ENCODE measurements around the gene FBXL17. TPM values are rescaled to one million over a fixed set of nuclear protein-coding genes. Genes with fewer than 3 reads are reported as not detected.

FBXL17 gene
- polyA plus RNA-seq, 2 of the 4 experiments (the other 2 are of a cell fraction): 8.7 to 9.1 TPM

- WGBS (ENCODE audit: missing lambda C conversion rate): 73% methylated on average over 10 of the region's 10 CpGs
- no peak overlapping the region for H3K4me3 ChIP-seq
- DNase-seq (ENCODE audit: low read depth in 1 of 2, low spot score in 1 of 2) (no peak), FAIRE-seq (no peak), ATAC-seq (no peak)
- H3K27ac ChIP-seq: no peak overlapping the region
- ChIA-PET POLR2A (no interaction called here), CTCF (no interaction called here)
- TF ChIP-seq CHD4 (IDR thresholded peaks at IDR 0.05; ENCODE audit: borderline replicate concordance) (no peak), SREBF2 (IDR thresholded peaks at IDR 0.05) (no peak), KDM5A (IDR thresholded peaks at IDR 0.05) (no peak), RARB (CRISPR knock-in tag; IDR thresholded peaks at IDR 0.05) (no peak), USF2 (IDR thresholded peaks at IDR 0.05) (no peak), E2F6 (IDR thresholded peaks at IDR 0.05; ENCODE audit: borderline replicate concordance, low read depth) (no peak)
- H3K4me2 ChIP-seq: no peak overlapping the region
- no peaks in the 10 kb centered on the region for H3K9me3 ChIP-seq
- no peaks in the 10 kb centered on the region for H3K4me1 ChIP-seq
Observed at GRCh38 chr5:107815109-107815508, 566.8 kb downstream of the FBXL17 start.

GRCh38 chr5:107814183-107814827, 567.6 kb downstream of the FBXL17 start:
- CTCF ChIA-PET: no interaction called here
- H3K4me1 ChIP-seq: no peaks in the 10 kb centered on the region
- no peak for ATAC-seq

GRCh38 chr5:107813559-107813958, 568.3 kb downstream of the FBXL17 start:
- POLR2A ChIA-PET: no interaction called here
- ATAC-seq (no peak), DNase-seq (ENCODE audit: low read depth in 1 of 2, low spot score in 1 of 2) (no peak), FAIRE-seq (no peak)
- no peak overlapping the region for H3K27ac ChIP-seq
- CTCF ChIA-PET: no interaction called here
- H3K4me1 ChIP-seq: no peaks in the 10 kb centered on the region
- H3K4me2 ChIP-seq: no peak overlapping the region
- WGBS (ENCODE audit: missing lambda C conversion rate): 59% methylated on average over 4 of the region's 4 CpGs
- H3K9me3 ChIP-seq: no peaks in the 10 kb centered on the region
- TF ChIP-seq ZNF302 (CRISPR knock-in tag; IDR thresholded peaks at IDR 0.05) (no peak), EP300 (IDR thresholded peaks at IDR 0.05) (no peak), TP53 (CRISPR knock-in tag; IDR thresholded peaks at IDR 0.05) (no peak), ELK1 (IDR thresholded peaks at IDR 0.05; ENCODE audit: low read depth, low read length) (no peak), PBX3 (IDR thresholded peaks at IDR 0.05) (no peak), ZC3H11A (IDR thresholded peaks at IDR 0.05) (no peak), HOXA7 (CRISPR knock-in tag; IDR thresholded peaks at IDR 0.05) (no peak), EHMT2 (IDR thresholded peaks at IDR 0.05; ENCODE audit: low read depth) (no peak), CBX2 (IDR thresholded peaks at IDR 0.05; ENCODE audit: borderline replicate concordance, low read depth) (no peak), RARB (CRISPR knock-in tag; IDR thresholded peaks at IDR 0.05) (no peak), POLR2A (IDR thresholded peaks at IDR 0.05; ENCODE audit: low read length) (no peak), HOXB5 (CRISPR knock-in tag; IDR thresholded peaks at IDR 0.05) (no peak), HDAC2 (IDR thresholded peaks at IDR 0.05) (no peak), HMGXB4 (CRISPR knock-in tag; IDR thresholded peaks at IDR 0.05; ENCODE audit: borderline replicate concordance) (no peak), SMC3 (IDR thresholded peaks at IDR 0.05) (no peak), NFE2L2 (conservative IDR thresholded peaks at IDR 0.05; ENCODE audit: low read length) (no peak), EHF (CRISPR knock-in tag; IDR thresholded peaks at IDR 0.05) (no peak)
- H3K4me3 ChIP-seq: no peak overlapping the region

More at GRCh38 chr5:107814183-107814827, 567.6 kb downstream of the FBXL17 start:
- no peak overlapping the region for H3K4me2 ChIP-seq
- H3K9me3 ChIP-seq: no peaks in the 10 kb centered on the region
- H3K27ac ChIP-seq: no peak overlapping the region
- no peak overlapping the region for H3K4me3 ChIP-seq
- DNase-seq (ENCODE audit: low read depth in 1 of 2, low spot score in 1 of 2) (no peak), FAIRE-seq (no peak)
- WGBS (ENCODE audit: missing lambda C conversion rate): 86% methylated on average over 7 of the region's 7 CpGs
- TF ChIP-seq HOXB5 (CRISPR knock-in tag; IDR thresholded peaks at IDR 0.05) (no peak), FOSL2 (IDR thresholded peaks at IDR 0.05) (no peak), FOSL2 (CRISPR knock-in tag; IDR thresholded peaks at IDR 0.05) (no peak), EHMT2 (IDR thresholded peaks at IDR 0.05; ENCODE audit: low read depth) (no peak), JUNB (IDR thresholded peaks at IDR 0.05) (no peak), ZSCAN20 (CRISPR knock-in tag; IDR thresholded peaks at IDR 0.05) (no peak), PHF8 (IDR thresholded peaks at IDR 0.05; ENCODE audit: borderline replicate concordance, low read depth) (no peak)
- POLR2A ChIA-PET: no interaction called here

All from A549 (cell line).